NCI-H82 treated with DMSO at 0.1 percent for 48 hours (cell line): ENCODE results near the gene FNTB.

ENCODE experiments used
- DNase-seq: peaks from one replicate; lab custom pipeline; 2025; ENCODE audit not compliant: unreplicated experiment; lab: John Stamatoyannopoulos, UW

FNTB gene

DNA sequence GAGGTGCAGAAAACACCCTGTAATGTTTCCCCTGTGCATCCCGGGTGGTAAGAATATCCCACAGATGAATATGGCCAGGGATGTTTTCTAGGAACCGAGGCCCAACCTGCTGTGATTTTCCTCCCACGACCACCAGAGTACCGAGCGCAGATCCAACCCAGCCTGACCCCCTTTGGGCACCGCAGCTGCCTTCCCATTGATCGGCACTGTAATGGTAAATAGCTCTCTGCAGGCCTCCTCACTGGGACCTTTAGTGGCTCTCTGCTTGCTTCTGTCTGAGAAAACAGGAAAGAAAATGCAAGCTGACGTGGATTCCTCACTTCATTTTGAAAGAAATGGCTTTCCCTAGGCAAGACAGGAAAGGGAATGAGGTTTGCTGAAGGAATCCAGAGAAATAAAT lies 12.1 kb upstream of the FNTB start:
- DNase-seq: no peak

GRCh38 chr14:64979336-64980074 lies 7.2 kb upstream of the FNTB start:
- DNase-seq: no peak

DNA sequence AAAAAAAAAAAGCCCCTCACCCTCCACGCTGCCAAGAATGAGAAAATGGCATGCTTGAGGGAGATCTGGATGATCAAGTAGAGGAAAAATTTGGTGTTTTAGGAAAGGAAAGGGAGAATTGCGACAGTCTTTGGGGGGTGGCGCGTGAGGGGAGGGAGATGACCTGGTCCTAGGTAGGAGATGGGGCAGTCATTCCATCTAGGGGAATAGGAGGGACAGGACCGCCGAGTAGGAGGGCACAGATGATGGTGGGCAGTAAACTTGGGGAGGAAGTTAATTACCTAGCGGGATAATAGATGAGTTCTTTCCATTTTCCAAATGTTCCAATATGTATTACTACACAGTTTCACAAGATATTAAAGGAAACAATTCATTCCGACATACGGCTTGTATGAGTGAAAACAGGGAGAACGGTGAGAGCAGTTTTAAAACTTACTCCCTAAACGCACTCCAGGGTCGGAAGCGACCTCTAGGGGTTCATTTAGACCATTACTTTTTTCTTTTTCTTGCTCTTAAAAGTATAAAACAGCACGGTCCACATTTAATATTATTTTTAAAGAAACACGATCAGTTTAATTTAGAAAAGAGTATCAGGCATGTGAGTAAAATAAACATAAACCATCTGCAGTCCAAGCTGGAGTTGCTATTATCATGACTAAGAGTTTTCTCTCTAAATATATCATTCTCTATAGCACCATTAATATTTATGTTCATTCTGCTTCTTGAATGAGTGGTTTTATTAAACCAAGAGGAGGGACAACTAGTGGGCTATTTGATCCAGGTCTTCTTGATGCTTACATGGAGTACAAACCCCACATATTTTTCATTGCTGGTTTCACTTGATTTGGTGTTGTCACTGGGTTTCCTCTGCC lies 3.0 kb upstream of the FNTB start:
- DNase-seq: no peak

DNA sequence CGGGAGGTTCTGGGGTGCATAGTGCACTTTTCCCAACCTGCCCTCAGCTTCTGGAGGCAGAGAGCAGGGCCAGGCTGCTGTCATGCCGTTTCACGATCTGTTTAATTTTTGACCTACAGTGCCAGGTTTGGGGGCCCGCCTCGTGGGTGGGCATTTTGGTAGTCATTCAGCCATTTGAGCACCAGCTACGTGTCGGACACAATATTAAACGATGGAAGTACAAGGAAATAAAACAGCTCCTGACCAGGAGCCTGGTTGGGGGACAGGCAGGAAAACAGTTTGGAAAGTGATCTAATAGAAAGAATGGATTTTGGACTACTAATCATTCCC lies 708 bp downstream of the FNTB start:
- no peak for DNase-seq

- no peak for DNase-seq
Observed at GRCh38 chr14:64990296-64990695, 3.6 kb downstream of the FNTB start.

DNA sequence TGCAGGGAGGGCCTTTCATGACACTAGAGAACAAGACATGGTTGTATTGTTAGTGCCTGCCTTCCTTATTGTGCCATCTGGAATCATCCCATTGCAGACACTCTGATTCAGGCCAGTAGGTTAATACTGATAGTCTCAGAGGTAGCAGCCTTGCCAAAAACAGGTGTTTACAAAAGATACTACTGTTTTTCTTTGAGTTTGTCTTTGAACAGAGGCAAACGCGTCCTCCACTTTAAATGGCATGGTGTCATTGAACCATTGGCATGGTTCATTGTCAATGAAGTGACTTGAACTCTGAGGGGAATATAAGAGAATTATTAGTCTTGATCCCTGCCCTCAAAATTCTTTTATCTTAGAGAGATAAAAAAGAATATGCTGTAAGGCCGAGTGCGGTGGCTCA lies 4.2 kb downstream of the FNTB start:
- DNase-seq: no peak

GRCh38 chr14:64992328-64992885 lies 5.7 kb downstream of the FNTB start:
- no peak for DNase-seq

DNA sequence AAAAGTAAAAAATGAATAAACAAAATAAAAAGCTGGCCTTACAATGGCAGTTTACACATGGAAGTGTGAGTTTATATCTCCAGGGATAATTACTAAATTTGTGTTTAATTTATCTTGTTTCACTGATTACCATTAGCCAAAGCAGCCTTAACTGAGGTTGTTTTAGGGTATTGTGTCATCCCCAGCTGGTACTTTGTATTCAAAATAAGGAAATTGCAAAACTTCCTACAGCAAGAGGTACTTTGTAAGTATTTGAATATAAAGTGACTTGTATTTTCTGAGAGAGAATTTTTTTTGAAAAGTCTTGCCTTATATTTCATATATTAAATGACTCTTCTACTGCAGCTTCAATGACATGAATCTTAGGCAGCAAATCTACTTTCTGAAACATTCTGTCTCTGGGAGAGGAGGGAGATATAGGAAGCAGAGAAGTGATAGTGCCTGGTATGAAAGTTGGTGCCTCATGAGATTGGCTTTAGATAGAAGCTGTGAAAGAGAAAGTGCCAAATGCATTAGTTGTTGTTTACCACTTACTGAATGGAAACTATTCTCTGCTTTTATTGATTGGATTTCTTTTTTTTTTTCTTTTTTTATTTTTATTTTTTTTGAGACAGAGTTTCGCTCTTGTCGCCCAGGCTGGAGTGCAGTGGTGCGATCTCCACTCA lies 6.7 kb downstream of the FNTB start:
- no peak for DNase-seq

DNA sequence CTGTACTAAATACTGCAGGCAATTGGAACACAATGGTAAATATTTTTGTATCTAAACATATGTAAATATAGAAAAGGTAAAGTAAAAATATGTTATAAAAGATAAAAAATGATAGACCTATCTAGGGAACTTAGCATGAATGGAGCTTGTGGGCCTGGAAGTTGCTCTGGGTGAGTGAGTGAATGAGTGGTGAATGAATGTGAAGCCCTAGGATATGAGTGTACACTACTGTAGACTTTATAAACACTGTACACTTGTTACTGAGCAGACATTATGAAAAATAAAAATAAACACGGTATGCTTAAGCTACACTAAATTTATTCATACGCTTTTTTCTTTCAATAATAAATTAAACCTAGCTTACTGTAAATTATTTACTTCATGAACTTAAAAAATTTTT lies 7.8 kb downstream of the FNTB start:
- no peak for DNase-seq

DNA sequence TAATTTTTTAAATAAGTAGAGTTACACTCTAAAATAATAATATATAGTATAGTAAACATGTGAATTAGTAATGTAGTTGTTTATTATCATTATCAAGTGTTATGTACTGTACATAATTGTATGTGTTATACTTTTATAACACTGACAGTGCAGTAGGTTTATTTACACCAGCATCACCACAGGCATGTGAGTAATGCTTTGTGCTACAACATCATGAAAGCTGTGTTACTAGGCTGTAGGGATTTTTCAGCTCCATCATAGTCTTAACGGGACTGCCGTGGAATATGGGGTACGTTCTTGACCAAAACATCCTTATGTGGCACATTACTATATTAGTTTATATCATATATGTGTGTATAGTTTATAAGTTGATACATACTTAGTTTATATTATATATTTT lies 8.6 kb downstream of the FNTB start:
- no peak for DNase-seq

GRCh38 chr14:64997108-64997794 lies 10.6 kb downstream of the FNTB start:
- DNase-seq: no peak

- DNase-seq: no peak
Observed at GRCh38 chr14:64998455-64998931, 11.8 kb downstream of the FNTB start.

GRCh38 chr14:65000898-65001591 lies 14.3 kb downstream of the FNTB start:
- DNase-seq: no peak

DNA sequence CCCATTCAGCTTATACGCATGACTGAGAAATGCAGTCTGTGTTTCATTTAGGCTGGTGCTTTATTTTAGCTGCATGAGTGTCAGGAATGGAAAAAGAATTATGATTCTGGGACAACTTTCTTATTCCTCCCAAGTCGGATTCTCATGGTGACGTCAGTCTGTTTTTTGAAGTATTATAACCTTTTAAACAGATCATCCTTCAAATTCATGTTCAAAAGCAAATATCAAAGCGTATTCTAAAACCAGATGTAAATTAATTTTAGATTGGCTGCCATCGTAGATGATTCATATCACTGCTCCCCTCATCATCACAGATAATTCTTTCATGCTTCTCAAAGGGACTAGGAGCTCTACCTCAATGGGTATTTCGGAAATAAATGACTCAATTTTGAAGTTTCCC lies 15.0 kb downstream of the FNTB start:
- no peak for DNase-seq

GRCh38 chr14:65002586-65003210 lies 16.0 kb downstream of the FNTB start:
- DNase-seq: no peak

DNA sequence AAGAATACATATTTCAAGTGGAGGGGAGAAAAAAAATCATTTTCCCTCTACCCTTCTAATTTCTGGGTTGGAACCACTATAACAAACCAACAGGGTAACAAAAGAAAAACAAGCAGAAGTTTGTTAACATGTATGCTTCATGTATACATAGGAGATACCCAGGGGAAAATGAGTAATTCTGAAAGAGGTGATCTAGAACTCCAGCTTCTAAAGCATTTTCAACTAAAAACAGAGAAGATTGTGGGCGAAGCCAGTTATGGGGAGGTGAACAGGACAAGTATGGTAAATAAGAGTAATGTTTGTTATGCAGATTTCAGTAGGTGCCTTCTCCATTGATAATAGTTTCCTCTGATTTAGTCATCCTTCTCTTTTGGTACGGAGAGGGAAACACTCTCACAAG lies 16.7 kb downstream of the FNTB start:
- DNase-seq: no peak

DNA sequence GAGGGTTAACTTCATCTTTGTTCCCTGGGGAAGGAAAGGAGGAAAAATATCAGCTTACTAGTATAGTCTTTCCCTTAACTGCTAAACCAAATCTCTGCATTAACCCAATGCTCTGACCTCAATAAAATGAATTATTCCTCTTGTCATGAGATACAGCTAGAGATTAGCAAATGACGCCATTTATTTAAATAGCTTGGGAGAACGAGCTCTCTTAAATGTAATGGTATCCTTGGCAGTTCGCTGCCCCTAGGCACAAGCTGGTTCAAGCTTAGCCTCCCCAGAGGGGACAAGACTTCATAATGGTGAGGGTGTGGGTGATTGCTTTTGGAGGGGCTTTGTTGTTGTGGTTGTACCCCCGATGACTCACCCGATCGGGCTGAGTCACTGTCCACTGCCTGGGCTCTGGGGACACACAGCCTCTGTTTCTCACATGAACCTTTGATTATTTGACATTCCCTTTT lies 19.6 kb downstream of the FNTB start:
- DNase-seq: no peak

DNA sequence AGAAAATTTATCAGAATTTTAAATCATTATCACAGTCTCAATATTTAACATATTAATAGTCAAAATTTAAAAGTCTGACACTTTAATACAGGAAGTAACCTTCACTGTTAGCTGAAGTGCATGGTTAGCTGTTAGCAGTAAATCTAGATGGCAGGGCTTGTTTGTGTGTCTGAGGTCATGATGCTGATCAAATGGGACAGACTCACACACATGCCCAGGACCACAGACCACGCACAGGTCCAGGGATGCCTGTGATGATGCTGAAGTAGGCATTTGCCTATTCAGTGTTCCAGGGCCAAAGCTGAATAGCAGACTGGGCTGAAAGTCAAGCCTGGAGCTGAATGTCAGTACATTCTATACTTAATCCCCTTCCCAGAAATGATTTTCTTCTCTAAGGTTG lies 20.5 kb downstream of the FNTB start:
- no peak for DNase-seq

- no peak for DNase-seq
Observed at GRCh38 chr14:65010211-65010931, 23.7 kb downstream of the FNTB start.
